Glutamatergic neuron (in vitro differentiated cells): ENCODE measurements around the gene STAC. TPM values are rescaled to one million over a fixed set of nuclear protein-coding genes. Genes with fewer than 3 reads are reported as not detected.

ENCODE experiments used
- DNase-seq: peaks from one replicate; pipeline ENCODE4 v3.0.0; 2022
- H3K27ac Mint-ChIP-seq: one replicate; pipeline ENCODE4 v1.8.0; 2020; ENCODE audit warnings: mild to moderate bottlenecking, mixed read lengths, inconsistent platforms; ENCODE audit not compliant: unreplicated experiment
- H3K27me3 Mint-ChIP-seq: one replicate; pipeline ENCODE4 v1.8.0; 2020; ENCODE audit warnings: mild to moderate bottlenecking, moderate library complexity, mixed read lengths, inconsistent platforms; ENCODE audit not compliant: unreplicated experiment
- H3K36me3 Mint-ChIP-seq: one replicate; pipeline ENCODE4 v1.8.0; 2020; ENCODE audit warnings: mild to moderate bottlenecking, mixed read lengths, inconsistent platforms; ENCODE audit not compliant: unreplicated experiment
- H3K4me1 Mint-ChIP-seq: one replicate; pipeline ENCODE4 v1.8.0; 2020; ENCODE audit warnings: mild to moderate bottlenecking, low read depth, mixed read lengths, inconsistent platforms; ENCODE audit not compliant: unreplicated experiment
- H3K4me3 Mint-ChIP-seq: one replicate; pipeline ENCODE4 v1.8.0; 2020; ENCODE audit warnings: mild to moderate bottlenecking, mixed read lengths, inconsistent platforms; ENCODE audit not compliant: unreplicated experiment
- H3K9me3 Mint-ChIP-seq: one replicate; pipeline ENCODE4 v1.8.0; 2020; ENCODE audit warnings: mild to moderate bottlenecking, moderate library complexity, mixed read lengths, inconsistent platforms; ENCODE audit not compliant: unreplicated experiment
- total RNA-seq: library from RNA; stranded (reverse); fragmentation: NEBNext Ultra II Directional; extraction: Animal tissue kit (Norgen Biotek cat#: 25700); gene quantifications from one replicate; pipeline ENCODE4 v1.2.1, GENCODE V29; 2021; ENCODE audit not compliant: unreplicated experiment
- TF ChIP-seq, protein P1 (sequence below): fragments of 200-600 bp; sonication (generic); IDR thresholded peaks from one replicate; pipeline ENCODE4 v1.5.0; 2021; ENCODE audit not compliant: partially characterized antibody, unreplicated experiment

STAC gene
- total RNA-seq, 1 donor from 2014 or later: 1.2 TPM

DNA sequence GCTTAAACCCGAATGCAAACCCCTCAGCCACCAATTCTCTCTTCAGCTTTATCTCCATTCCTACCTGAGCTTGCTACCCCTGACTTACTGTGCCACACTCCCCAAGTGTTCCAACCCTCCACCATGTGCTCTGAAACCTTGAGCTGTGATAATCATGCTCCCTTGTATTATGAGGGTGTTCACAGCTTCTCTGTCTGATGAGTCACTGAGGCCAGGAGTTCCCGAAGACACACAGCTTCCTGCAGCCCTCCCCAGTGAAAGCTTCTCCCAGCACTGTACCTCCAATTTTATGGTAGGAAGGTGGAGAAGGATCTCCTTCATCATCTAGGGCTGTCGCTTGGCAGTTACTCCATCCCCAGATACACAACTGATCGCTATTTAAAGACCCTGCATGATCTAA is 24.9 kb downstream of the STAC start:
- no peak overlapping the region for H3K27ac Mint-ChIP-seq
- no peak overlapping the region for H3K4me3 Mint-ChIP-seq
- no peaks in the 10 kb centered on the region for H3K27me3 Mint-ChIP-seq
- H3K9me3 Mint-ChIP-seq: no peaks in the 10 kb centered on the region
- no peak for DNase-seq
- H3K36me3 Mint-ChIP-seq: no peaks in the 10 kb centered on the region
- H3K4me1 Mint-ChIP-seq: no peaks in the 10 kb centered on the region
- TF ChIP-seq, protein P1, sequence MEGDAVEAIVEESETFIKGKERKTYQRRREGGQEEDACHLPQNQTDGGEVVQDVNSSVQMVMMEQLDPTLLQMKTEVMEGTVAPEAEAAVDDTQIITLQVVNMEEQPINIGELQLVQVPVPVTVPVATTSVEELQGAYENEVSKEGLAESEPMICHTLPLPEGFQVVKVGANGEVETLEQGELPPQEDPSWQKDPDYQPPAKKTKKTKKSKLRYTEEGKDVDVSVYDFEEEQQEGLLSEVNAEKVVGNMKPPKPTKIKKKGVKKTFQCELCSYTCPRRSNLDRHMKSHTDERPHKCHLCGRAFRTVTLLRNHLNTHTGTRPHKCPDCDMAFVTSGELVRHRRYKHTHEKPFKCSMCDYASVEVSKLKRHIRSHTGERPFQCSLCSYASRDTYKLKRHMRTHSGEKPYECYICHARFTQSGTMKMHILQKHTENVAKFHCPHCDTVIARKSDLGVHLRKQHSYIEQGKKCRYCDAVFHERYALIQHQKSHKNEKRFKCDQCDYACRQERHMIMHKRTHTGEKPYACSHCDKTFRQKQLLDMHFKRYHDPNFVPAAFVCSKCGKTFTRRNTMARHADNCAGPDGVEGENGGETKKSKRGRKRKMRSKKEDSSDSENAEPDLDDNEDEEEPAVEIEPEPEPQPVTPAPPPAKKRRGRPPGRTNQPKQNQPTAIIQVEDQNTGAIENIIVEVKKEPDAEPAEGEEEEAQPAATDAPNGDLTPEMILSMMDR: no peak

DNA sequence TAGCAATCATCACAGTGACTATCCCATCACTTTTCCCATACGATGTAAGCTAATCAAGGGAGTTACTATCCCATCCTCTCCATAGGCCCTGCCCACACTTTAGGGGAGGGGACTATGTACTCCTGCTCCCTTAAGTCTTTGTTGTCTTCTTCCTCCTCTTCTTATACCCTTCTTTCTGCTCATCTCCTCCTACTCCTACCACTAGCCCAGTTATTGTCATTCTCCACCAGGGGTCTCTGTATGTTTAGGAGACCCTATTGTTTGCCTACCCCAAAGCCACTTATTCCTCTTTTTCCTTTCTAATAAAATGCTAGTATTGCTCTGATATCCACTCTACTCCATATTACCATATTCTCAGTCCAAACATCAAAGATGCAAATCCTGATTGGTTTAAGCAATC is 27.8 kb downstream of the STAC start:
- Mint-ChIP-seq H3K4me3 (no peak overlapping the region), H3K4me1 (peaks cover 3% of the 10 kb centered on the region), H3K9me3 (no peaks in the 10 kb centered on the region), H3K27me3 (no peaks in the 10 kb centered on the region), H3K27ac (no peak overlapping the region), H3K36me3 (no peaks in the 10 kb centered on the region)
- TF ChIP-seq, protein P1: no peak
- DNase-seq: no peak

DNA sequence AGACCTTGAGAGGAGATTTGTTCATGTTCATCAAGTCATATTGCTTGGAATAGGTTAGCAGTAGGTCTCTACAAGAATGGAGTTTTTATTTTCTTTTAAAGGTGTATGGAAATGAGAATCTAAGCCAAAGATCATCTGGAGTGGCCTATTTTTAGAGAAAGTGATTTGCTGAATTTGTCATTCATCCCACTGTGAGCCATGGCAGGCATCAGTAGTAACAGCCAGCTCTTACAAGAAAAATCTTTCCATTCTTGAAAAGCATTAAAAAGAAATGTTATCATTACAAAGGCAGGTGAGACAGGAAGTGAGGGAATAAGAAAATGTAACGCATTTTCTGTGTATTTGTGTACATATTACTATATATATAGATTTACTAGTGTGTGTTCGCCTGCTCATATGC is 29.6 kb downstream of the STAC start:
- Mint-ChIP-seq H3K27me3 (no peaks in the 10 kb centered on the region), H3K36me3 (no peaks in the 10 kb centered on the region), H3K27ac (no peak overlapping the region), H3K9me3 (no peaks in the 10 kb centered on the region), H3K4me3 (no peak overlapping the region), H3K4me1 (peaks cover 3% of the 10 kb centered on the region)
- DNase-seq: no peak
- TF ChIP-seq, protein P1: no peak

DNA sequence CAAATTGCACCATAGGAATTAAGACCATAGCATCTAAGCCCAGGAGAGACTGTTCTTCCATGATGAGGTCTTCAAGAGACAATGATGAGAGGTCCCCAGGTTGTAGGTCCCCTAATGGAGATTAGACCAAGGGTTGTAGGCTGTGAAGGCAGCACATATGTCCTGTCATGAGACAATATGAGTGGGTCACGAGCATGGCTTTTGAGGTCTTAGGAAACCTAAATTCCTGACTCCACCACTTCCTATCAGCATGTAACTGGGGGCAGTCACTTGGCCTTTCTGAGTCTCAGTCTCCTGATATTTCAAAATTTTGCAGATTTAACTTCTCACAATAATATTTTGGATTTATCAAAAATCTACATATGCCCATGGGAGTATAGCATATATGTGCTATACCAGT is 31.3 kb downstream of the STAC start:
- TF ChIP-seq, protein P1: no peak
- Mint-ChIP-seq H3K4me1 (peaks cover 3% of the 10 kb centered on the region), H3K27me3 (no peaks in the 10 kb centered on the region), H3K27ac (no peak overlapping the region), H3K36me3 (peaks cover 5% of the 10 kb centered on the region), H3K4me3 (no peak overlapping the region), H3K9me3 (no peaks in the 10 kb centered on the region)
- no peak for DNase-seq

DNA sequence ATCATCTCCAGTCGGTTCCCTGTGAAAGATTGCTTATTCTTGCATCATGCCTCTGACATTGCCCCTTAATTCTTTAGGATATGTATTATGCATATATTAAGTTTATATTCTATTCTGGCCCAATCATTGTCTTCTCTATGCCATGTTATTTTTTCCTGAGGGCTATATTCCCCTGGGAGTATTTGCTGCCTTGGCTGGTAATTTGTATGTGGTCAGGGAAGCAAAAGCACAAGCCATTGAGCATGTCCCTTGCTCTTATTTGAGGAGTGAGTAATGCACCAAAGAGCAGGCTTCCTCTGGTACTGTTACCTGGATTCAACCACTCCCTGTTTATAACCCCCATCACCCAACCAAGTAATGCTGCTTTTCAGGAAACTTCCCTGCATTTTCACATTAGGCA is 36.3 kb downstream of the STAC start:
- no peak for DNase-seq
- no peak overlapping the region for H3K27ac Mint-ChIP-seq
- H3K9me3 Mint-ChIP-seq: no peaks in the 10 kb centered on the region
- H3K36me3 Mint-ChIP-seq: peaks cover 5% of the 10 kb centered on the region
- TF ChIP-seq, protein P1: no peak
- no peaks in the 10 kb centered on the region for H3K27me3 Mint-ChIP-seq
- H3K4me1 Mint-ChIP-seq: no peaks in the 10 kb centered on the region
- H3K4me3 Mint-ChIP-seq: no peak overlapping the region
